ENCODE results near the gene PTPN12. TPM values are rescaled to one million over a fixed set of nuclear protein-coding genes. Genes with fewer than 3 reads are reported as not detected.

The PTPN12 gene
- total RNA-seq, 3 donors from 2014 or later = 161 to 176 (median 168) TPM

DNA sequence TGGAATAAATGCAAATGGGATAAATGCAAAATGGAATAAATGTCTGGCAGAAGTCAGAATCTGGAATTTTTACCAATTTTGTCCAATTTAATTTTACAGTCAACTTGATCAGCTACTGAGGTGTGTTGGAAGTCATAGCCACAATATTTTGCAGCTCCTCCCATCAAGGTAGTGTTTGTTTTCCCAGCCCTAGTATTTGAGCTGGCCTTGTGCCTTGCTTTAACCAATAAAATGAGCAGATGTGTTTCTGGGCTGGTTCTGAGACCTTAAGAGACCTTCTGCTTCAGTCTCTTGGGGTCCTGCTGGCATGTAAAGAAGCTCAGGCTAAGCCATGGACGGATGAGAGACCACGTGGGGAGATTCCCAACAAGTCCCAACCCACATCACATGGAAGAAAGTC lies 116.5 kb downstream of the PTPN12 start:
- no peak for DNase-seq (ENCODE audit: low spot score in 2 of 2)
- Histone ChIP-seq H3K27ac (no peak overlapping the region), H3K27me3 (no peaks in the 10 kb centered on the region), H3K36me3 (no peaks in the 10 kb centered on the region), H3K4me3 (no peak overlapping the region), H3K4me1 (no peaks in the 10 kb centered on the region), H3K9me3 (no peaks in the 10 kb centered on the region)
- TF ChIP-seq POLR2AphosphoS5 (IDR thresholded peaks at IDR 0.05) (no peak), CTCF (IDR thresholded peaks at IDR 0.05) (no peak)
- intact Hi-C loops (cut with DNase I; ENCODE audit: low total_unique reads) = loop anchor here (10.0 kb wide), 1 partner anchor 1651 kb away; no protein-coding TSS in a partner anchor

DNA sequence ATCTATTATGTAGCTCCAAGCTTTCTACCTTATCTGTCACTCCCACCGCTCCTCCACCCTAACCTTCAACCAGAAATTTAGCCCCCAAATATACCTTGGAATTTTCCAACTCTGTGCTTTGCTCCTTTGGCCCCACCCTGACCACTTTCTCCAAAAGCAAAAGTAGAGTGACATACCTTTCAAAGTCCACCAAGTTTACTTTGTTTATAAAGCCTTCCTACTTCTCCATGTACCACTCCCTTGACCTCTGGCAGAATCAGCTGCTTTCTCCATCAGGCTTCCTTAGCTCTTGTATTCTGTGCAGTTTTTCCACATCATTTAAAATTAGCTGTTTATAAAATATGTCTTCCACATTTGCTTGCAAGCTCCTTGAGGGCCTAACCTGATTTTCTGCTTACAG lies 118.3 kb downstream of the PTPN12 start:
- Histone ChIP-seq H3K4me3 (no peak overlapping the region), H3K4me1 (no peaks in the 10 kb centered on the region), H3K9me3 (no peaks in the 10 kb centered on the region), H3K27ac (no peak overlapping the region), H3K36me3 (no peaks in the 10 kb centered on the region), H3K27me3 (no peaks in the 10 kb centered on the region)
- DNase-seq (ENCODE audit: low spot score in 2 of 2) = no peak
- TF ChIP-seq POLR2AphosphoS5 (IDR thresholded peaks at IDR 0.05) (no peak), CTCF (IDR thresholded peaks at IDR 0.05) (no peak), POLR2A (IDR thresholded peaks at IDR 0.05) (no peak)
- intact Hi-C loops (cut with DNase I; ENCODE audit: low total_unique reads) = loop anchor here (10.0 kb wide), 1 partner anchor 1649 kb away; no protein-coding TSS in a partner anchor

GRCh38 chr7:77655836-77656455 lies 118.9 kb downstream of the PTPN12 start:
- no peaks in the 10 kb centered on the region for H3K36me3 ChIP-seq
- no peaks in the 10 kb centered on the region for H3K9me3 ChIP-seq
- no peak overlapping the region for H3K4me3 ChIP-seq
- no peaks in the 10 kb centered on the region for H3K4me1 ChIP-seq
- intact Hi-C loops (cut with DNase I; ENCODE audit: low total_unique reads) = loop anchor here (10.0 kb wide), 1 partner anchor 1649 kb away; no protein-coding TSS in a partner anchor
- H3K27ac ChIP-seq = no peak overlapping the region
- DNase-seq (ENCODE audit: low spot score in 2 of 2) = no peak
- no peaks in the 10 kb centered on the region for H3K27me3 ChIP-seq
- TF ChIP-seq POLR2A (IDR thresholded peaks at IDR 0.05) (no peak), POLR2AphosphoS5 (IDR thresholded peaks at IDR 0.05) (no peak), CTCF (IDR thresholded peaks at IDR 0.05) (no peak)

- Histone ChIP-seq H3K4me1 (no peaks in the 10 kb centered on the region), H3K9me3 (no peaks in the 10 kb centered on the region), H3K4me3 (no peak overlapping the region), H3K27ac (no peak overlapping the region), H3K27me3 (no peaks in the 10 kb centered on the region), H3K36me3 (no peaks in the 10 kb centered on the region)
- intact Hi-C loops (cut with DNase I; ENCODE audit: low total_unique reads) = loop anchor here (10.0 kb wide), 1 partner anchor 1647 kb away; no protein-coding TSS in a partner anchor
- TF ChIP-seq POLR2A (IDR thresholded peaks at IDR 0.05) (no peak), CTCF (IDR thresholded peaks at IDR 0.05) (peak in 2 of 3 donors; percentile 55 to 58), POLR2AphosphoS5 (IDR thresholded peaks at IDR 0.05) (no peak)
- DNase-seq (ENCODE audit: low spot score in 2 of 2) = no peak
Measured at GRCh38 chr7:77657427-77658224, 120.5 kb downstream of the PTPN12 start.

DNA sequence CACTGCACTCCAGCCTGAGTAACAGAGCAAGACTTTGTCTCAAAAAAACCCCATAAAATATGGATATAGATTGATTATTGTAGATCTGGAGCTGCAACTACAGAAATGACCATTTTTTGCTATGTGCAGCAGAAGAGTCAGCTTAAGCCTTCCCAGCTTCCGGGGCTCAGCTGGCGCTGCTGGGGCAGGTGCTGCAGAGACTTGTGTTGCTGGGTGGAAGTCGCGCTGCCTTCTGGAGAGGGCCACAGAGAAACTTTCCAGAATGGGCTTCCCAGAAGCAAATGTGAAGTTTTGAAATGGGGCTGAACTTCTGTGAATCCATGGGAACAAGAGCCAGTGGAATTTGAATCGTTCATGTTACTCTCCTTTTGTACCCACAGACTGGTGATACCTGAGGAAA lies 121.8 kb downstream of the PTPN12 start:
- no peak for TF ChIP-seq CTCF (IDR thresholded peaks at IDR 0.05)
- no peak for TF ChIP-seq POLR2A (IDR thresholded peaks at IDR 0.05)
- TF ChIP-seq POLR2AphosphoS5 (IDR thresholded peaks at IDR 0.05) = no peak
- no peaks in the 10 kb centered on the region for H3K27me3 ChIP-seq
- no peaks in the 10 kb centered on the region for H3K4me1 ChIP-seq
- H3K9me3 ChIP-seq = no peaks in the 10 kb centered on the region
- intact Hi-C loops (cut with DNase I; ENCODE audit: low total_unique reads) = loop anchor here (10.0 kb wide), 1 partner anchor 1646 kb away; no protein-coding TSS in a partner anchor
- no peak overlapping the region for H3K4me3 ChIP-seq
- DNase-seq (ENCODE audit: low spot score in 2 of 2) = no peak
- no peaks in the 10 kb centered on the region for H3K36me3 ChIP-seq
- H3K27ac ChIP-seq = no peak overlapping the region

Data from breast epithelium (tissue), 4 donors.